Measurements from ENCODE around the gene PPP1R13L. TPM values are rescaled to one million over a fixed set of nuclear protein-coding genes. Genes with fewer than 3 reads are reported as not detected.
A peak's percentile ranks its signal among the peaks of the same experiment; 100 is the strongest.

Gene PPP1R13L
- total RNA-seq, 1 donor from 2014 or later, result 15.2 TPM

GRCh38 chr19:45403781-45404556 is 900 bp downstream of the PPP1R13L start:
- H3K4me3 ChIP-seq (ENCODE audit: low read depth, low read length), result peak overlapping the region; percentile 83
- peak; percentile 78 for TF ChIP-seq CTCF (conservative IDR thresholded peaks at IDR 0.05; ENCODE audit: low read depth, low read length)
- DNase-seq (ENCODE audit: low read depth), result no peak

GRCh38 chr19:45403272-45403671 is 1.6 kb downstream of the PPP1R13L start:
- no peak for TF ChIP-seq CTCF (conservative IDR thresholded peaks at IDR 0.05; ENCODE audit: low read depth, low read length)
- H3K4me3 ChIP-seq (ENCODE audit: low read depth, low read length), result peak overlapping the region; percentile 83
- no peak for DNase-seq (ENCODE audit: low read depth)

GRCh38 chr19:45402298-45403061 is 2.4 kb downstream of the PPP1R13L start:
- peak; percentile 37 for TF ChIP-seq CTCF (conservative IDR thresholded peaks at IDR 0.05; ENCODE audit: low read depth, low read length)
- peak overlapping the region; percentile 23 for H3K4me3 ChIP-seq (ENCODE audit: low read depth, low read length)
- DNase-seq (ENCODE audit: low read depth), result no peak

- H3K4me3 ChIP-seq (ENCODE audit: low read depth, low read length), result no peak overlapping the region
- TF ChIP-seq CTCF (conservative IDR thresholded peaks at IDR 0.05; ENCODE audit: low read depth, low read length), result no peak
- no peak for DNase-seq (ENCODE audit: low read depth)
Observed at GRCh38 chr19:45401815-45402214, 3.1 kb downstream of the PPP1R13L start.

- TF ChIP-seq CTCF (conservative IDR thresholded peaks at IDR 0.05; ENCODE audit: low read depth, low read length), result no peak
- DNase-seq (ENCODE audit: low read depth), result no peak
- H3K4me3 ChIP-seq (ENCODE audit: low read depth, low read length), result no peak overlapping the region
Observed at GRCh38 chr19:45400192-45400591, 4.7 kb downstream of the PPP1R13L start.

GRCh38 chr19:45395821-45396617 is 8.8 kb downstream of the PPP1R13L start:
- no peak for TF ChIP-seq CTCF (conservative IDR thresholded peaks at IDR 0.05; ENCODE audit: low read depth, low read length)
- DNase-seq (ENCODE audit: low read depth), result no peak
- H3K4me3 ChIP-seq (ENCODE audit: low read depth, low read length), result no peak overlapping the region

Measured in epithelial cell of proximal tubule (primary cell).